ENCODE data around the gene HDAC4.

The HDAC4 gene

GRCh38 chr2:239061824-239062570 is 338.8 kb downstream of the HDAC4 start:
- ATAC-seq (no peak), DNase-seq (no peak)

GRCh38 chr2:239061121-239061666 is 339.6 kb downstream of the HDAC4 start:
- DNase-seq (no peak), ATAC-seq (no peak)

GRCh38 chr2:239060676-239061075 is 340.1 kb downstream of the HDAC4 start:
- ATAC-seq (no peak), DNase-seq (no peak)

GRCh38 chr2:239059854-239060253 is 341.0 kb downstream of the HDAC4 start:
- no peak for ATAC-seq
- no peak for DNase-seq

GRCh38 chr2:239058766-239059165 is 342.1 kb downstream of the HDAC4 start:
- DNase-seq (no peak), ATAC-seq (no peak)

GRCh38 chr2:239057533-239057932 is 343.3 kb downstream of the HDAC4 start:
- DNase-seq = no peak

GRCh38 chr2:239056611-239057010 is 344.2 kb downstream of the HDAC4 start:
- ATAC-seq (no peak), DNase-seq (no peak)

More at GRCh38 chr2:239057533-239057932, 343.3 kb downstream of the HDAC4 start:
- ATAC-seq = no peak

GRCh38 chr2:239055756-239056493 is 344.9 kb downstream of the HDAC4 start:
- ATAC-seq (no peak), DNase-seq (no peak)

GRCh38 chr2:239054921-239055320 is 345.9 kb downstream of the HDAC4 start:
- ATAC-seq (no peak), DNase-seq (no peak)

- ATAC-seq (no peak), DNase-seq (no peak)
These were observed 346.9 kb downstream of the HDAC4 start for GRCh38 chr2:239053801-239054503.

GRCh38 chr2:239052798-239053665 is 347.8 kb downstream of the HDAC4 start:
- no peak for DNase-seq
- no peak for ATAC-seq

- DNase-seq = no peak
- no peak for ATAC-seq
These were observed 348.9 kb downstream of the HDAC4 start for GRCh38 chr2:239051891-239052445.

GRCh38 chr2:239050252-239050649 is 350.6 kb downstream of the HDAC4 start:
- ATAC-seq (no peak), DNase-seq (no peak)

GRCh38 chr2:239049421-239050251 is 351.2 kb downstream of the HDAC4 start:
- no peak for ATAC-seq
- DNase-seq = no peak

GRCh38 chr2:239048736-239049135 is 352.1 kb downstream of the HDAC4 start:
- DNase-seq = no peak
- no peak for ATAC-seq

- DNase-seq = no peak
- ATAC-seq = no peak
These were observed 353.0 kb downstream of the HDAC4 start for GRCh38 chr2:239047861-239048260.

- no peak for DNase-seq
- no peak for ATAC-seq
These were observed 353.4 kb downstream of the HDAC4 start for GRCh38 chr2:239047420-239047819.

GRCh38 chr2:239046822-239047221 is 354.0 kb downstream of the HDAC4 start:
- DNase-seq (no peak), ATAC-seq (no peak)

GRCh38 chr2:239044336-239044735 is 356.5 kb downstream of the HDAC4 start:
- DNase-seq (no peak), ATAC-seq (no peak)

- DNase-seq (no peak), ATAC-seq (no peak)
These were observed 357.5 kb downstream of the HDAC4 start for GRCh38 chr2:239043326-239043725.
